Body of pancreas (tissue), 4 donors: ENCODE results near the gene THEMIS. TPM values are rescaled to one million over a fixed set of nuclear protein-coding genes. Genes with fewer than 3 reads are reported as not detected.

Experiments
- ATAC-seq: fragments of 150-250 bp; one replicate; pipeline ENCODE4 v1.9.1; 2016
- DNase-seq, 4 donors: peaks; one replicate each; pipeline ENCODE4 v3.0.0-alpha.2; 2019
- H3K27ac ChIP-seq, 4 donors: fragments of 200-600 bp; sonication (generic); 1 replicate in 3 of 4; 2 replicates in 1 of 4; pipeline versions ENCODE4 v1.5.1 to v1.6.1; 2016 to 2019; ENCODE audit warnings: mild to moderate bottlenecking in 1 of 4, mixed read lengths in 1 of 4, moderate library complexity in 1 of 4
- H3K27me3 ChIP-seq, 2 donors: fragments of 200-600 bp; sonication (generic); one replicate each; pipeline ENCODE4 v1.6.0; 2016; ENCODE audit warnings: mild to moderate bottlenecking in 1 of 2
- H3K36me3 ChIP-seq, 2 donors: fragments of 200-600 bp; sonication (generic); replicated peaks in 1 of 2; 2 replicates each; pipeline ENCODE4 v1.5.1; 2016; ENCODE audit warnings: low read depth in 2 of 2; ENCODE audit not compliant: insufficient read depth in 1 of 2
- H3K4me1 ChIP-seq: fragments of 200-600 bp; sonication (generic); one replicate; pipeline ENCODE4 v1.6.0; 2016
- H3K4me3 ChIP-seq, 2 donors: fragments of 200-600 bp; sonication (generic); 1 replicate in 1 of 2; 2 replicates in 1 of 2; pipeline ENCODE4 v1.5.1; 2016 to 2019
- H3K9me3 ChIP-seq, 3 donors: fragments of 200-600 bp; sonication (generic); 1 replicate in 2 of 3; 2 replicates in 1 of 3; pipeline ENCODE4 v1.5.1; 2016
- CTCF ChIP-seq, 7 experiments: fragments of 450-650 bp in 4 of 7; fragments of 200-600 bp in 3 of 7; sonication (generic) in 3 of 7; IDR thresholded peaks; one replicate each; pipeline ENCODE4 v1.5.1; 2016 to 2019; ENCODE audit warnings: antibody characterized with exemption in 7 of 7
- POLR2A ChIP-seq, 3 donors: fragments of 450-650 bp; IDR thresholded peaks; one replicate each; pipeline ENCODE4 v1.6.1; 2016; ENCODE audit warnings: antibody characterized with exemption in 3 of 3, mild to moderate bottlenecking in 2 of 3
- WGBS, 2 donors: methylation state at CpG; one replicate each; pipeline ENCODE4 v1.1.5; 2017; 5-methylcytosine and 5-hydroxymethylcytosine counted together
- intact Hi-C: fragments of 100-400 bp; cut with DNase I; formaldehyde crosslinking; loops from one replicate; pipeline ENCODE4 v1.15.1; 2023
- total RNA-seq, 2 donors: library from RNA; depleted of rRNA; stranded (reverse); fragments of >200 nt; gene quantifications; one replicate each; pipeline ENCODE4 v1.1.0, GENCODE V29; 2016

The THEMIS gene
- total RNA-seq, 2 donors from 2014 or later, result 0.52 to 0.66 TPM

GRCh38 chr6:127775371-127775770 lies 125.5 kb downstream of the THEMIS start:
- no peak overlapping the region for H3K4me3 ChIP-seq
- ATAC-seq (no peak), DNase-seq (no peak)
- H3K36me3 ChIP-seq, result no peaks in the 10 kb centered on the region
- TF ChIP-seq CTCF (IDR thresholded peaks at IDR 0.05) (no peak), POLR2A (IDR thresholded peaks at IDR 0.05) (no peak)
- intact Hi-C loops, result no loop called here
- 31 to 36% methylated on average over 1 of the region's 1 CpG for WGBS, 2 donors
- H3K4me1 ChIP-seq, result no peaks in the 10 kb centered on the region
- H3K27ac ChIP-seq, result no peak overlapping the region
- H3K27me3 ChIP-seq, result no peaks in the 10 kb centered on the region
- H3K9me3 ChIP-seq, result no peaks in the 10 kb centered on the region

- H3K27ac ChIP-seq, result no peak overlapping the region
- intact Hi-C loops, result no loop called here
- H3K9me3 ChIP-seq, result no peaks in the 10 kb centered on the region
- DNase-seq, result no peak
- H3K27me3 ChIP-seq, result no peaks in the 10 kb centered on the region
- H3K4me1 ChIP-seq, result no peaks in the 10 kb centered on the region
- no peak for ATAC-seq
- TF ChIP-seq POLR2A (IDR thresholded peaks at IDR 0.05) (no peak), CTCF (IDR thresholded peaks at IDR 0.05) (no peak)
- H3K4me3 ChIP-seq, result no peak overlapping the region
- 24 to 30% methylated on average over 4 of the region's 4 CpGs for WGBS, 2 donors
- no peaks in the 10 kb centered on the region for H3K36me3 ChIP-seq
Measured at GRCh38 chr6:127768745-127769144, 132.1 kb downstream of the THEMIS start.

- no peaks in the 10 kb centered on the region for H3K4me1 ChIP-seq
- intact Hi-C loops, result no loop called here
Measured at GRCh38 chr6:127768223-127768622, 132.6 kb downstream of the THEMIS start.

GRCh38 chr6:127765949-127766348 lies 134.9 kb downstream of the THEMIS start:
- Histone ChIP-seq H3K36me3 (no peaks in the 10 kb centered on the region), H3K27me3 (no peaks in the 10 kb centered on the region), H3K27ac (no peak overlapping the region), H3K9me3 (no peaks in the 10 kb centered on the region), H3K4me1 (no peaks in the 10 kb centered on the region), H3K4me3 (no peak overlapping the region)
- intact Hi-C loops, result no loop called here
- ATAC-seq, result no peak
- no peak for TF ChIP-seq POLR2A (IDR thresholded peaks at IDR 0.05)
- TF ChIP-seq CTCF (IDR thresholded peaks at IDR 0.05), result no peak
- WGBS, 2 donors, result 80 to 86% methylated on average over 2 of the region's 2 CpGs
- DNase-seq, result no peak

More at GRCh38 chr6:127768223-127768622, 132.6 kb downstream of the THEMIS start:
- H3K27me3 ChIP-seq, result no peaks in the 10 kb centered on the region
- no peaks in the 10 kb centered on the region for H3K9me3 ChIP-seq
- DNase-seq (no peak), ATAC-seq (no peak)
- no peak for TF ChIP-seq POLR2A (IDR thresholded peaks at IDR 0.05)
- TF ChIP-seq CTCF (IDR thresholded peaks at IDR 0.05), result no peak
- no peak overlapping the region for H3K4me3 ChIP-seq
- no peak overlapping the region for H3K27ac ChIP-seq
- H3K36me3 ChIP-seq, result no peaks in the 10 kb centered on the region
- 30 to 43% methylated on average over 3 of the region's 3 CpGs for WGBS, 2 donors

GRCh38 chr6:127762284-127762683 lies 138.6 kb downstream of the THEMIS start:
- H3K9me3 ChIP-seq, result no peaks in the 10 kb centered on the region
- TF ChIP-seq CTCF (IDR thresholded peaks at IDR 0.05) (no peak), POLR2A (IDR thresholded peaks at IDR 0.05) (no peak)
- H3K4me1 ChIP-seq, result no peaks in the 10 kb centered on the region
- WGBS, 2 donors, result 68 to 76% methylated on average over 1 of the region's 1 CpG
- intact Hi-C loops, result no loop called here
- DNase-seq, result no peak
- no peak overlapping the region for H3K27ac ChIP-seq
- no peak overlapping the region for H3K4me3 ChIP-seq
- no peaks in the 10 kb centered on the region for H3K27me3 ChIP-seq
- no peaks in the 10 kb centered on the region for H3K36me3 ChIP-seq
- ATAC-seq, result no peak
